ENCODE measurements around the gene PRKN. TPM values are rescaled to one million over a fixed set of nuclear protein-coding genes. Genes with fewer than 3 reads are reported as not detected.
"Not testable (repeated sequence)": the region's sequence is repeated elsewhere in the genome, so short reads cannot be mapped to it uniquely, and the experiment has no call there.

PRKN gene
- total RNA-seq, 1 donor from 2014 or later: 7.0 TPM

DNA sequence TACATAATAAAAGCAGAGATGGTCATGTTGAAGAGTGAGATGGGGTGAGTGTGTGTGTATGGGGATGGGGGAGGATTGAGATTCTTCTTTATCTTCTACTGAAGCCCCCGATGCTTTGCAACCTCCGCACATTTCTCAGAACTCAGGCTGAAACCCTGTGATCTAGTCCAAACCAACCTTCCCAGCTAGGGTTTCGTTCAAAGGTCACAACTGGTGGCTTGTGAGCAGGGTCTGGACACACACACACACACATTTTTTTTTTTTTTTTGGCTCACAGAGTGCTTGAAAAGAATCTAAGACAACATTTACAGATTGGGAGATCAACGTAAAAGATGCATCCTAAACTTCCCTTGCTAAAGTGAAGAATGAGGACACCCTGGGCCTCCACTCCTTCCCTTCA is 1228.7 kb downstream of the PRKN start:
- no peak for DNase-seq
- no peaks in the 10 kb centered on the region for H3K27me3 Mint-ChIP-seq (ENCODE audit: unreplicated experiment)
- H3K27ac Mint-ChIP-seq (ENCODE audit: unreplicated experiment): no peak overlapping the region
- H3K9me3 Mint-ChIP-seq (ENCODE audit: unreplicated experiment): no peaks in the 10 kb centered on the region
- H3K36me3 Mint-ChIP-seq (ENCODE audit: unreplicated experiment): no peaks in the 10 kb centered on the region
- no peaks in the 10 kb centered on the region for H3K4me1 Mint-ChIP-seq (ENCODE audit: low read depth, unreplicated experiment)
- H3K4me3 Mint-ChIP-seq (ENCODE audit: unreplicated experiment): no peak overlapping the region
- TF ChIP-seq, protein P1, sequence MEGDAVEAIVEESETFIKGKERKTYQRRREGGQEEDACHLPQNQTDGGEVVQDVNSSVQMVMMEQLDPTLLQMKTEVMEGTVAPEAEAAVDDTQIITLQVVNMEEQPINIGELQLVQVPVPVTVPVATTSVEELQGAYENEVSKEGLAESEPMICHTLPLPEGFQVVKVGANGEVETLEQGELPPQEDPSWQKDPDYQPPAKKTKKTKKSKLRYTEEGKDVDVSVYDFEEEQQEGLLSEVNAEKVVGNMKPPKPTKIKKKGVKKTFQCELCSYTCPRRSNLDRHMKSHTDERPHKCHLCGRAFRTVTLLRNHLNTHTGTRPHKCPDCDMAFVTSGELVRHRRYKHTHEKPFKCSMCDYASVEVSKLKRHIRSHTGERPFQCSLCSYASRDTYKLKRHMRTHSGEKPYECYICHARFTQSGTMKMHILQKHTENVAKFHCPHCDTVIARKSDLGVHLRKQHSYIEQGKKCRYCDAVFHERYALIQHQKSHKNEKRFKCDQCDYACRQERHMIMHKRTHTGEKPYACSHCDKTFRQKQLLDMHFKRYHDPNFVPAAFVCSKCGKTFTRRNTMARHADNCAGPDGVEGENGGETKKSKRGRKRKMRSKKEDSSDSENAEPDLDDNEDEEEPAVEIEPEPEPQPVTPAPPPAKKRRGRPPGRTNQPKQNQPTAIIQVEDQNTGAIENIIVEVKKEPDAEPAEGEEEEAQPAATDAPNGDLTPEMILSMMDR (IDR thresholded peaks at IDR 0.05; ENCODE audit: partially characterized antibody, unreplicated experiment): no peak

DNA sequence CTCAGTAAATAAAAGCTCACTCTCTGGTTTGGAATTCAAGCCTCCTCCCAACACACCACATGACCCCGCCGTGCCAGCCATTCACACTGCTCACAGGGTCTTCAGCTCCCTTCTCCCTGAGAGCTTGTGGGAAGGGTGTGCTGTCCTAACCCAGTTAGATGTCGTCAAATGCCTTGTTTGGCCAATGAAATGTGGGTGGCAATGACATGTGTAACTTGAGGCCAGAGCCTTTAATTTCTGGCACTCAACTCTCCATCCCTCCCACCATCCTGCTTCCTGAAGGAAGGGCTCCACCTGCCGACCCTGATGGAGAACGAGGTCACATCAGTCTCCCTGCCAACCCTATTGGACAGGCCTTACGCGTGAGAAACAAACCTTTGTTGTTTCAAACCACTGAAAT is 1229.2 kb downstream of the PRKN start:
- Mint-ChIP-seq H3K27me3 (ENCODE audit: unreplicated experiment) (peaks cover under 1% of the 10 kb centered on the region), H3K9me3 (ENCODE audit: unreplicated experiment) (no peaks in the 10 kb centered on the region), H3K4me1 (ENCODE audit: low read depth, unreplicated experiment) (no peaks in the 10 kb centered on the region), H3K27ac (ENCODE audit: unreplicated experiment) (no peak overlapping the region), H3K4me3 (ENCODE audit: unreplicated experiment) (no peak overlapping the region), H3K36me3 (ENCODE audit: unreplicated experiment) (no peaks in the 10 kb centered on the region)
- TF ChIP-seq, protein P1 (IDR thresholded peaks at IDR 0.05; ENCODE audit: partially characterized antibody, unreplicated experiment): no peak
- DNase-seq: peak; percentile 41

DNA sequence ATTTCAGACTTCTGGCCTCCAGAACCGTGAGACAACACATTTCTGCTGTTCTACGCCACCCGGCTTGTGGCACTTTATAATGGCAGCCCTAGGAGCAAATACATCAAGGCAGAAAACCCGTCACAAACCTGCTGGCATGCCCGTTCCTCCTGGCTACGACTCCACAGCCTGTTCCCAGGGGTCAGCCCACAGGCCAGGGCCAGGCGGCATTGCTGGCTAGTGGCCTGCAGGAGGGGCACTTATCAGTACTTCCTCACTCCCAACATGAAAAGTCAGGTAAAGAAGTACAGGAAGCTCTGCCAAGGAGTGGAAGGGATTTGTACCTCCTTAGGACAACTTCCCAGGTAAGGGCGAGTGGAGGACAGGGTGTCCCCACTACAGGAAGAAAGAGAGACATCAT is 1230.6 kb downstream of the PRKN start:
- DNase-seq: no peak
- TF ChIP-seq, protein P1 (IDR thresholded peaks at IDR 0.05; ENCODE audit: partially characterized antibody, unreplicated experiment): no peak
- Mint-ChIP-seq H3K36me3 (ENCODE audit: unreplicated experiment) (no peaks in the 10 kb centered on the region), H3K4me3 (ENCODE audit: unreplicated experiment) (no peak overlapping the region), H3K9me3 (ENCODE audit: unreplicated experiment) (no peaks in the 10 kb centered on the region), H3K27me3 (ENCODE audit: unreplicated experiment) (peaks cover 3% of the 10 kb centered on the region), H3K27ac (ENCODE audit: unreplicated experiment) (no peak overlapping the region), H3K4me1 (ENCODE audit: low read depth, unreplicated experiment) (no peaks in the 10 kb centered on the region)

GRCh38 chr6:161496271-161496670 is 1231.3 kb downstream of the PRKN start:
- not testable (repeated sequence) for H3K9me3 Mint-ChIP-seq (ENCODE audit: unreplicated experiment); H3K27me3 Mint-ChIP-seq (ENCODE audit: unreplicated experiment); H3K4me1 Mint-ChIP-seq (ENCODE audit: low read depth, unreplicated experiment); H3K27ac Mint-ChIP-seq (ENCODE audit: unreplicated experiment); H3K36me3 Mint-ChIP-seq (ENCODE audit: unreplicated experiment); H3K4me3 Mint-ChIP-seq (ENCODE audit: unreplicated experiment); DNase-seq

- Mint-ChIP-seq H3K27ac (ENCODE audit: unreplicated experiment) (no peak overlapping the region), H3K4me1 (ENCODE audit: low read depth, unreplicated experiment) (no peaks in the 10 kb centered on the region), H3K27me3 (ENCODE audit: unreplicated experiment) (peaks cover 3% of the 10 kb centered on the region), H3K36me3 (ENCODE audit: unreplicated experiment) (no peaks in the 10 kb centered on the region), H3K9me3 (ENCODE audit: unreplicated experiment) (no peaks in the 10 kb centered on the region), H3K4me3 (ENCODE audit: unreplicated experiment) (no peak overlapping the region)
- DNase-seq: no peak
- TF ChIP-seq, protein P1 (IDR thresholded peaks at IDR 0.05; ENCODE audit: partially characterized antibody, unreplicated experiment): no peak
Observed at GRCh38 chr6:161494566-161494965, 1233.0 kb downstream of the PRKN start.
